Retinal pigment epithelial cell (primary cell): ENCODE measurements around the gene GATAD2A.

ENCODE experiments used
- DNase-seq: peaks from one replicate; pipeline ENCODE4 v3.0.0-alpha.2; 2010; ENCODE audit warnings: low read depth
- H3K4me3 ChIP-seq: 2 replicates; pipeline ENCODE4 v1.5.1; 2011; ENCODE audit warnings: mild to moderate bottlenecking, low read length, control low read depth, moderate library complexity
- TF ChIP-seq, protein P1 (sequence below): conservative IDR thresholded peaks from 2 replicates; pipeline ENCODE4 v1.5.1; 2011; ENCODE audit warnings: low read depth, low read length, control low read depth, inconsistent platforms

GATAD2A gene

DNA sequence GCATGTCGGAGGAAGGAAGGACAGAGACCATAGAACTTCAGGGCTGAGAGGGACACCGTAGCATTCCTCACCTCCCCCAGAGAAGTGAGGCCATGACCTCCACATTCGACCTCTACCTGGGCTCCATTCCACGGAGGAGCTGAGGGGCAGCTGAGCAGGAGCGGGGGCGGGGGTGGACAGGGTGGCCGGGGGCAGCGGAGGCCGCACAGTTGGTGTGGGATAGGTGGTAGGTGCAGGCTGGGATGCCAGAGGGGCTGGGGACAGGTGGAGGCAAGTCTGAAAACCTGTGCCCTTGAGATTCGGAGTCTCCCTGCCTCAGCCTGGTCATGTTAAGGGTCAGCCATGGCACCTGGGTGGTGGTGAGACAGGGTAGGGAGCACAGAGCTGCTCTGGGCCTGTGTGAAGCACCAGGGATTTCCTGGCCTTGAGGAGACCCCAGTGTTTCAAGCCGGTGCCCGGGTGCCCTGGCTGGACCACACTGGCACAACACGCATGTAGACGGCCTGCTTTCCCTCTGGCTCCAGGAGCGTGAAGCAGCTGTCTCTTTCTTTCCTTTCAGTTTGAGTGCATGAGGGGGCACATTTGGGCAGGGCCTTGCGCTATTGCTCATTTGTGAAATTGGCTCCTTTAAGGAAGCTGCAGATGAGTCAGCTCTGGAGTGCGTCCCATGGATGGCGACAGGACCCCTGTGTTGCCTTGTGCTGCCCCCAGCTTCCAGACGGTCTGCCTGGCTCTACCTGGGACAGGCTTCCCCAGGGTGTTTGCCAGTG is 58.1 kb downstream of the GATAD2A start:
- H3K4me3 ChIP-seq, result no peak overlapping the region
- TF ChIP-seq, protein P1, sequence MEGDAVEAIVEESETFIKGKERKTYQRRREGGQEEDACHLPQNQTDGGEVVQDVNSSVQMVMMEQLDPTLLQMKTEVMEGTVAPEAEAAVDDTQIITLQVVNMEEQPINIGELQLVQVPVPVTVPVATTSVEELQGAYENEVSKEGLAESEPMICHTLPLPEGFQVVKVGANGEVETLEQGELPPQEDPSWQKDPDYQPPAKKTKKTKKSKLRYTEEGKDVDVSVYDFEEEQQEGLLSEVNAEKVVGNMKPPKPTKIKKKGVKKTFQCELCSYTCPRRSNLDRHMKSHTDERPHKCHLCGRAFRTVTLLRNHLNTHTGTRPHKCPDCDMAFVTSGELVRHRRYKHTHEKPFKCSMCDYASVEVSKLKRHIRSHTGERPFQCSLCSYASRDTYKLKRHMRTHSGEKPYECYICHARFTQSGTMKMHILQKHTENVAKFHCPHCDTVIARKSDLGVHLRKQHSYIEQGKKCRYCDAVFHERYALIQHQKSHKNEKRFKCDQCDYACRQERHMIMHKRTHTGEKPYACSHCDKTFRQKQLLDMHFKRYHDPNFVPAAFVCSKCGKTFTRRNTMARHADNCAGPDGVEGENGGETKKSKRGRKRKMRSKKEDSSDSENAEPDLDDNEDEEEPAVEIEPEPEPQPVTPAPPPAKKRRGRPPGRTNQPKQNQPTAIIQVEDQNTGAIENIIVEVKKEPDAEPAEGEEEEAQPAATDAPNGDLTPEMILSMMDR, result no peak
- DNase-seq, result no peak

DNA sequence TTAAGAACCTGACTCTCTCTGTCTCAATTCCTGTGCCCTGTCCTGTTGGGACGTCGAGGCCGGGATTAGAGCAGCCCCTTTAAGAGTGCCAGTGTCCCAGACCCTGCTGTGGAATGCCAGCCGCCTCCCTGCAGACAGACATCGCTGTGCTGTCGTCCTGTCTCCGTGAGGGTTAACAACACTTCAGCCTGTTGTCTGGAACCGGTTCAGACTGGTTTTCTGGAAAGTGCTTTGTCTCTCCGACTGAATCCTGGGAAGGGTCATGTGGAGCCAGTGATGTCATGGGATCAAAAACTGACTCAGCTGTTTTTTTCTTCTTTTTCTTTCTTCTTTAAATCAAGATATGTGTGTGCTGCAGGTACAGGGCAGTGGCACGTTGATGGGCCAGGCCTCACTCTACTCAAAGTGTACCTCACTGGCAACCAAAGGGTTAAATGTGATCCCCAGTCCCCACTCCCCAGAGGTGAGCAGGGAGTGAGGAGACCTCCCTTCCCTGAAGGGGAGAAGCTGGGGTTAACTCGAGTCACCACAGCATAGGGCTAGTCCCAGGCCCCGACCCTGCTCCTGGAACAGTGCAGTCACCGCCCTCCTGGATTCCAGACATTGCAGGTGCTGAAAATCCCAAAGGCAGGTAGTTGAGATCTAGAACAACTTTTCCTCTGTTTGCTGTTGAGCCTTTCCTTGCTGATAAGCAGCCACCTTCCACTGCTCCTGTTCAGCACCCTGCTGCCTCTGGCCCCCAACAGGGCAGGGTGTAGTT is 59.0 kb downstream of the GATAD2A start:
- no peak overlapping the region for H3K4me3 ChIP-seq
- peak; percentile 69 for DNase-seq
- TF ChIP-seq, protein P1, result no peak

DNA sequence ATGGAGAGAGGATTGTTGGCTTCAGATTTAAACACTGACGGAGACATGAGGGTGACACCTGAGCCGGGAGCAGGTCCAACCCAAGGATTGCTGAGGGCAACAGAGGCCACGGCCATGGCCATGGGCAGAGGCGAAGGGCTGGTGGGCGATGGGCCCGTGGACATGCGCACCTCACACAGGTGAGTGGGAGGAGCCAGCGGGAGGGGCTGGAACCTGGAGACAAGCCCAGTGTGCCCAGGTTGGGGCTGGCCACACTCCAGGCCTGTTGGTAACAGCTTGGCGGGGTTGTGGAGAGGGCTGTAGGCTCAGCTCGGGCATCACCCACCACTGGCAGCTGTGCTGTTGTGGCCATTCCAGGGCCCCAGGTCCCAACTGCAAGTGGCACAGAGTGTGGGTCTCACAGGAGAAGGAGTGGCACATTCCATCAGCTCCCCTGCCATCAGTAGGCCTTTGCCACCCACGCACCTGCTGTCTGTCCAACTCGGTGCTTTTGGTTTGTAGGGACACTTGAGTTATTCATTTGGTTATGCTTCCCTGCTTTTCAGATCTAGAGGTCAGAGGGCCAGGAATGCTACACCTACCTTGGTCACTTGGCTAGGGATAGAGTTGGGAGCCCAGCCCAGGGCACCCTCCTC is 60.1 kb downstream of the GATAD2A start:
- no peak for DNase-seq
- TF ChIP-seq, protein P1, result no peak
- H3K4me3 ChIP-seq, result no peak overlapping the region

DNA sequence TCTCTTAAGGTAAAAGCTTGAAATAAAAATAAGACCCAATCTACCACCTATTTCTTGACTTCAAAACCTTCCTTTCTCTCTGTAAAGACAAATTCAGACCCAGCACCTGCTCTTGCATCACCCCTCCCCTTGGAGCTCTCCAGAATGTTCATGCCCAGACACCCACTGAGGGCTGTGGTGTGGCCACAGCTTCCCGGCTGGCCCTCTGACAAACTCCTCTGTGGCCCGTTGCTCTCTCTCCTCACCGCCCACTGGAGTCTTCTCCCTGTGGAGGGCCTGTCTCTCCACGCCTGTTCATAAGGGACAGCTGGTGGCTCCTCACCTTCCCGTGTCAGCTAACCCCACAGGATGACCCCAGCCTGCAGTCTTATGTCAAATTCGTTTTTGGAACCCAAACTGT is 60.7 kb downstream of the GATAD2A start:
- no peak overlapping the region for H3K4me3 ChIP-seq
- no peak for DNase-seq
- TF ChIP-seq, protein P1, result no peak

DNA sequence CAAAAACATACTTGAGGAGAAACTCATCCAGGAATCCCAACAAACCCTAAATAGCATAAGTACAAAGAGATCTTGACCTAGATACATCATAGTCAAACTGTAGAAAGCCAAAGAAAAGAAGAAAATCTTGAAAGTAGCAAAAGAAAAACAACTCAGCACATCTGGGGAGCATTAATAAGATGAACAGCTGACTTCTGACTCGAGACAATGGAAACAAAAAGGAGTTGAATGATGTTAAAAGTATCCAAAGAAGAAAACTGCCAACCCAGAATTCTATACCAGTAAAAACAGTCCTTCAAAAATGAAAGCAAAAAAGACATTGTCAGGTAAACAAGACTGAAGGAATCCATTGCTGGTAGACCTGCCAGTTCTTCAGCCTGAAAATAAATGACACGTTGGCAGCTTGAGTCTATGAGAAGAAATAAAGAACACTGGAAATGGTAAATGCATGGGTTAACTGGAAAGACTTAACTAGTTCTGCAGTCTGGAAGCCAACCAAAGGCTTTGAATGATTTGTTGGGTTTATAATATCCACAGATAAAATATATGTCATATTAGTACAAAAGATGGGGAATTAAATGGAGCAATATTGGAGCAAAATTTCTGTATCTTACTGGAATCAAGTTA is 63.1 kb downstream of the GATAD2A start:
- TF ChIP-seq, protein P1, result no peak
- H3K4me3 ChIP-seq, result no peak overlapping the region
- no peak for DNase-seq

DNA sequence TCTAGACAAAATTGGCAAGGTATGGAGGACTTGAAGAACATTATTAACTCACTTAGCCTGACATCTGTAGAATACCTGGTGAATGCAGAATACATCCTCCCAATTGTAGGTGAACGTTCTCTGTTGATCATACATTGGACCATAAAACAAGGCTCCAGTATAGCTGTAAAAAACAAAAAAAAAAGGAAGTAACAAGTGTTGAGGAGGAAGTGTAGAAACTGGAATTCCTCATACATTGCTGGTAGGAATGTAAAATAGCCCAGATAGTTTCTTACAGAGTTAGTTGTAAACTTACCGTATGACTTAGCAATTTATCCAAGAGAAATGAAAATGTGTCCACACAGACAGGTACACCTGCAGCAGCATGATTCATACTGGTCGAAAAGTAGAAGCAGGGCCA is 65.1 kb downstream of the GATAD2A start:
- no peak overlapping the region for H3K4me3 ChIP-seq
- DNase-seq, result no peak
- TF ChIP-seq, protein P1, result no peak
